Measurements from ENCODE around the gene STARD13. TPM values are rescaled to one million over a fixed set of nuclear protein-coding genes. Genes with fewer than 3 reads are reported as not detected.

The STARD13 gene
- total RNA-seq, 2 donors from 2014 or later = 18.9 to 29.7 TPM

- intact Hi-C loops (cut with DNase I) = no loop called here
- ATAC-seq (no peak), DNase-seq (no peak)
- Histone ChIP-seq H3K9me3 (no peaks in the 10 kb centered on the region), H3K27me3 (no peaks in the 10 kb centered on the region), H3K27ac (no peak overlapping the region), H3K4me1 (no peaks in the 10 kb centered on the region), H3K4me3 (no peak overlapping the region), H3K36me3 (replicated peaks in 1 of 2; ENCODE audit: insufficient read depth in 1 of 2, low read depth in 2 of 2) (no peaks in the 10 kb centered on the region)
- 94 to 100% methylated on average over 3 of the region's 3 CpGs for WGBS, 2 donors
- TF ChIP-seq CTCF (IDR thresholded peaks at IDR 0.05) = no peak
- TF ChIP-seq POLR2A (IDR thresholded peaks at IDR 0.05) = no peak
These were observed 137.7 kb downstream of the STARD13 start for GRCh38 chr13:33147832-33148231.

- intact Hi-C loops (cut with DNase I) = no loop called here
- TF ChIP-seq CTCF (IDR thresholded peaks at IDR 0.05) (no peak), POLR2A (IDR thresholded peaks at IDR 0.05) (no peak)
- H3K27ac ChIP-seq = no peak overlapping the region
These were observed 138.5 kb downstream of the STARD13 start for GRCh38 chr13:33146843-33147611.

GRCh38 chr13:33145667-33146066, 139.9 kb downstream of the STARD13 start:
- TF ChIP-seq CTCF (IDR thresholded peaks at IDR 0.05) = no peak
- TF ChIP-seq POLR2A (IDR thresholded peaks at IDR 0.05) = no peak
- Histone ChIP-seq H3K4me3 (no peak overlapping the region), H3K9me3 (no peaks in the 10 kb centered on the region), H3K27ac (no peak overlapping the region), H3K27me3 (no peaks in the 10 kb centered on the region), H3K4me1 (no peaks in the 10 kb centered on the region), H3K36me3 (replicated peaks in 1 of 2; ENCODE audit: insufficient read depth in 1 of 2, low read depth in 2 of 2) (peaks cover 0 to 7% of the 10 kb centered on the region in 2 donors)
- no peak for DNase-seq
- ATAC-seq = no peak
- WGBS, 2 donors = 87 to 91% methylated on average over 4 of the region's 4 CpGs
- intact Hi-C loops (cut with DNase I) = no loop called here

More at GRCh38 chr13:33146843-33147611, 138.5 kb downstream of the STARD13 start:
- ATAC-seq = no peak
- DNase-seq = no peak
- Histone ChIP-seq H3K9me3 (no peaks in the 10 kb centered on the region), H3K36me3 (replicated peaks in 1 of 2; ENCODE audit: insufficient read depth in 1 of 2, low read depth in 2 of 2) (no peaks in the 10 kb centered on the region), H3K4me1 (no peaks in the 10 kb centered on the region), H3K4me3 (no peak overlapping the region), H3K27me3 (no peaks in the 10 kb centered on the region)
- 83 to 88% methylated on average over 4 of the region's 4 CpGs for WGBS, 2 donors

GRCh38 chr13:33144358-33144784, 141.2 kb downstream of the STARD13 start:
- Histone ChIP-seq H3K36me3 (replicated peaks in 1 of 2; ENCODE audit: insufficient read depth in 1 of 2, low read depth in 2 of 2) (peaks cover 0 to 7% of the 10 kb centered on the region in 2 donors), H3K9me3 (no peaks in the 10 kb centered on the region), H3K4me3 (no peak overlapping the region), H3K27me3 (no peaks in the 10 kb centered on the region), H3K4me1 (no peaks in the 10 kb centered on the region), H3K27ac (no peak overlapping the region)
- no peak for ATAC-seq
- WGBS, 2 donors = 95 to 97% methylated on average over 7 of the region's 7 CpGs
- DNase-seq = no peak
- TF ChIP-seq POLR2A (IDR thresholded peaks at IDR 0.05) (no peak), CTCF (IDR thresholded peaks at IDR 0.05) (no peak)
- intact Hi-C loops (cut with DNase I) = no loop called here
